H9 (cell line): ENCODE results near the gene C13orf42. TPM values are rescaled to one million over a fixed set of nuclear protein-coding genes. Genes with fewer than 3 reads are reported as not detected.

Experiments used
- DNase-seq: peaks from one replicate; pipeline ENCODE4 v3.0.0-alpha.2; 2017
- H2AFZ ChIP-seq: one replicate; pipeline ENCODE4 v1.6.1; 2013; ENCODE audit warnings: mild to moderate bottlenecking, low read length, control low read depth, moderate library complexity
- H2AK5ac ChIP-seq: 2 replicates; pipeline ENCODE4 v1.6.1; 2013; ENCODE audit warnings: low read length, control low read depth, mixed read lengths; ENCODE audit not compliant: insufficient read length
- H2BK120ac ChIP-seq: one replicate; pipeline ENCODE4 v1.6.1; 2013; ENCODE audit warnings: low read depth, mild to moderate bottlenecking, low read length, control low read depth, inconsistent platforms; ENCODE audit not compliant: poor library complexity, severe bottlenecking
- H2BK12ac ChIP-seq: 2 replicates; pipeline ENCODE4 v1.6.1; 2013; ENCODE audit warnings: low read length, control low read depth, mixed read lengths, low read depth; ENCODE audit not compliant: insufficient read length
- H2BK15ac ChIP-seq: 2 replicates; pipeline ENCODE4 v1.6.1; 2013; ENCODE audit warnings: low read depth, low read length, control low read depth
- H2BK20ac ChIP-seq: one replicate; pipeline ENCODE4 v1.6.1; 2013; ENCODE audit warnings: low read depth, mild to moderate bottlenecking, low read length, control low read depth, inconsistent platforms; ENCODE audit not compliant: poor library complexity, severe bottlenecking
- H2BK5ac ChIP-seq: 2 replicates; pipeline ENCODE4 v1.6.1; 2013; ENCODE audit warnings: low read length, control low read depth, mixed read lengths; ENCODE audit not compliant: insufficient read length
- H3K14ac ChIP-seq: 2 replicates; pipeline ENCODE4 v1.6.1; 2013; ENCODE audit warnings: low read length, control low read depth; ENCODE audit not compliant: insufficient read depth
- H3K18ac ChIP-seq: 2 replicates; pipeline ENCODE4 v1.6.1; 2013; ENCODE audit warnings: low read depth, mild to moderate bottlenecking, mixed read lengths, low read length, control low read depth; ENCODE audit not compliant: insufficient read length
- H3K23ac ChIP-seq: 2 replicates; pipeline ENCODE4 v1.6.1; 2013; ENCODE audit warnings: low read length, control low read depth, mixed read lengths, low read depth; ENCODE audit not compliant: insufficient read length
- H3K23me2 ChIP-seq: 2 replicates; pipeline ENCODE4 v1.6.1; 2013; ENCODE audit warnings: low read depth, mild to moderate bottlenecking, mixed read lengths, low read length, control low read depth; ENCODE audit not compliant: insufficient read length, poor library complexity, severe bottlenecking
- H3K27ac ChIP-seq: 2 replicates; pipeline ENCODE4 v1.5.1; 2013; ENCODE audit warnings: low read length, control low read depth, mixed read lengths, low read depth; ENCODE audit not compliant: insufficient read length
- H3K27me3 ChIP-seq: 2 replicates; pipeline ENCODE4 v1.6.1; 2013; ENCODE audit warnings: low read length, control low read depth, inconsistent platforms; ENCODE audit not compliant: insufficient read depth
- H3K4ac ChIP-seq: 2 replicates; pipeline ENCODE4 v1.6.1; 2013; ENCODE audit warnings: low read depth, mild to moderate bottlenecking, control low read depth, inconsistent platforms, low read length, moderate library complexity
- H3K4me1 ChIP-seq: 2 replicates; pipeline ENCODE4 v1.6.1; 2013; ENCODE audit warnings: low read length, control low read depth, inconsistent platforms; ENCODE audit not compliant: insufficient read depth
- H3K4me2 ChIP-seq: 2 replicates; pipeline ENCODE4 v1.6.1; 2013; ENCODE audit warnings: low read length, control low read depth, mixed read lengths; ENCODE audit not compliant: insufficient read length, insufficient read depth
- H3K56ac ChIP-seq: 2 replicates; pipeline ENCODE4 v1.6.1; 2013; ENCODE audit warnings: low read depth, mild to moderate bottlenecking, mixed read lengths, low read length, control low read depth; ENCODE audit not compliant: insufficient read length
- H3K79me1 ChIP-seq: 2 replicates; pipeline ENCODE4 v1.6.1; 2013; ENCODE audit warnings: low read depth, mild to moderate bottlenecking, moderate library complexity, low read length, control low read depth, inconsistent platforms; ENCODE audit not compliant: insufficient read depth, poor library complexity, severe bottlenecking
- H3K79me2 ChIP-seq: 2 replicates; pipeline ENCODE4 v1.6.1; 2013; ENCODE audit warnings: low read length, control low read depth, inconsistent platforms; ENCODE audit not compliant: insufficient read depth
- H3K9ac ChIP-seq: 2 replicates; pipeline ENCODE4 v1.6.1; 2013; ENCODE audit warnings: low read length, control low read depth, mixed read lengths; ENCODE audit not compliant: insufficient read length; ENCODE audit errors: extremely low read depth
- H3K9me3 ChIP-seq: one replicate; pipeline ENCODE4 v1.6.1; 2013; ENCODE audit warnings: low read depth, low read length, inconsistent platforms; ENCODE audit not compliant: control insufficient read depth
- H3T11ph ChIP-seq: one replicate; pipeline ENCODE4 v1.6.1; 2013; ENCODE audit warnings: mild to moderate bottlenecking, low read length, control low read depth, inconsistent platforms
- H4K20me1 ChIP-seq: one replicate; pipeline ENCODE4 v1.6.1; 2013; ENCODE audit not compliant: control insufficient read depth, insufficient read length, insufficient read depth
- H4K5ac ChIP-seq: 2 replicates; pipeline ENCODE4 v1.6.1; 2013; ENCODE audit warnings: low read depth, mild to moderate bottlenecking, mixed read lengths, low read length, control low read depth; ENCODE audit not compliant: insufficient read length
- H4K8ac ChIP-seq: replicated peaks from 2 replicates; pipeline ENCODE4 v1.6.1; 2013; ENCODE audit warnings: low read length, control low read depth, mixed read lengths, low read depth; ENCODE audit not compliant: insufficient read length
- H4K91ac ChIP-seq: 2 replicates; pipeline ENCODE4 v1.6.1; 2013; ENCODE audit warnings: low read depth, mild to moderate bottlenecking, moderate library complexity, mixed read lengths, low read length, control low read depth; ENCODE audit not compliant: insufficient read length
- H3K27ac Mint-ChIP-seq, 3 experiments: 2 replicates in 2 of 3; 3 replicates in 1 of 3; pipeline ENCODE4 v1.8.0; 2020 to 2021; ENCODE audit warnings: mixed read lengths in 3 of 3, mild to moderate bottlenecking in 1 of 3, moderate library complexity in 1 of 3
- H3K27me3 Mint-ChIP-seq: 2 replicates; pipeline ENCODE4 v1.8.0; 2021; ENCODE audit warnings: low read depth, mild to moderate bottlenecking, moderate library complexity, mixed read lengths
- H3K36me3 Mint-ChIP-seq, 3 experiments: 2 replicates in 2 of 3; 3 replicates in 1 of 3; pipeline ENCODE4 v1.8.0; 2020 to 2021; ENCODE audit warnings: low read depth in 3 of 3, mixed read lengths in 3 of 3; ENCODE audit not compliant: insufficient read depth in 1 of 3
- H3K4me1 Mint-ChIP-seq, 2 experiments: 2 replicates each; pipeline ENCODE4 v1.8.0; 2020; ENCODE audit warnings: mixed read lengths in 2 of 2
- H3K4me3 Mint-ChIP-seq, 2 experiments: 2 replicates in 1 of 2; 3 replicates in 1 of 2; pipeline ENCODE4 v1.8.0; 2020 to 2021; ENCODE audit warnings: mild to moderate bottlenecking in 2 of 2, mixed read lengths in 2 of 2, moderate library complexity in 1 of 2
- H3K9me3 Mint-ChIP-seq, 2 experiments: 2 replicates in 1 of 2; 3 replicates in 1 of 2; pipeline ENCODE4 v1.8.0; 2020; ENCODE audit warnings: mild to moderate bottlenecking in 2 of 2, mixed read lengths in 2 of 2, moderate library complexity in 1 of 2
- WGBS: extraction: QIAGEN DNeasy Blood & Tissue Kit; methylation state at CpG from one replicate; pipeline ENCODE4 v1.1.7; 2013; ENCODE audit warnings: missing lambda C conversion rate, low lambda C conversion rate, mixed read lengths; ENCODE audit not compliant: insufficient read length; ENCODE audit errors: extremely low coverage; 5-methylcytosine and 5-hydroxymethylcytosine counted together
- total RNA-seq: library from RNA; stranded (reverse); gene quantifications from 2 replicates; pipeline ENCODE4 v1.2.1, GENCODE V29; 2021
- TF ChIP-seq, protein P1 (sequence below): fragments of 200-600 bp; sonication (generic); conservative IDR thresholded peaks from 3 replicates; pipeline ENCODE4 v1.8.0; 2021; ENCODE audit warnings: antibody characterized with exemption, mild to moderate bottlenecking

The C13orf42 gene
- total RNA-seq, 1 experiment from 2014 or later = 16.5 TPM

- Mint-ChIP-seq H3K27me3 (no peaks in the 10 kb centered on the region), H3K4me1 (peaks cover 58 to 64% of the 10 kb centered on the region in 2 experiments), H3K9me3 (no peaks in the 10 kb centered on the region; a peak in 1 of 5 replicates), H3K4me3 (no peak overlapping the region), H3K36me3 (peaks cover 0 to 4% (median 1%) of the 10 kb centered on the region in 3 experiments; a peak in 1 of 7 replicates), H3K27ac (peak overlapping the region in 2 of 3 experiments; percentile 45 to 88; a peak in 3 of 7 replicates)
- Histone ChIP-seq H3K23me2 (no peaks in the 10 kb centered on the region), H2BK120ac (no peak overlapping the region), H3K4me1 (peaks cover 27% of the 10 kb centered on the region), H2BK15ac (no peak overlapping the region), H2BK5ac (no peak overlapping the region), H4K8ac (no peak overlapping the region), H4K5ac (no peak overlapping the region), H3K9me3 (no peaks in the 10 kb centered on the region), H4K91ac (no peak overlapping the region), H3K14ac (no peak overlapping the region), H3K27ac (no peak overlapping the region), H2AK5ac (no peak overlapping the region), H2BK12ac (no peak overlapping the region), H3K18ac (no peak overlapping the region), H3T11ph (no peak overlapping the region), H3K56ac (no peak overlapping the region), H4K20me1 (no peaks in the 10 kb centered on the region), H2AFZ (no peak overlapping the region), H3K4me2 (no peak overlapping the region), H3K79me1 (no peaks in the 10 kb centered on the region), H3K9ac (no peak overlapping the region), H3K27me3 (no peaks in the 10 kb centered on the region), H3K23ac (no peak overlapping the region), H2BK20ac (no peak overlapping the region), H3K79me2 (no peaks in the 10 kb centered on the region), H3K4ac (no peak overlapping the region)
- peak; percentile 62 for DNase-seq
- TF ChIP-seq, protein P1, sequence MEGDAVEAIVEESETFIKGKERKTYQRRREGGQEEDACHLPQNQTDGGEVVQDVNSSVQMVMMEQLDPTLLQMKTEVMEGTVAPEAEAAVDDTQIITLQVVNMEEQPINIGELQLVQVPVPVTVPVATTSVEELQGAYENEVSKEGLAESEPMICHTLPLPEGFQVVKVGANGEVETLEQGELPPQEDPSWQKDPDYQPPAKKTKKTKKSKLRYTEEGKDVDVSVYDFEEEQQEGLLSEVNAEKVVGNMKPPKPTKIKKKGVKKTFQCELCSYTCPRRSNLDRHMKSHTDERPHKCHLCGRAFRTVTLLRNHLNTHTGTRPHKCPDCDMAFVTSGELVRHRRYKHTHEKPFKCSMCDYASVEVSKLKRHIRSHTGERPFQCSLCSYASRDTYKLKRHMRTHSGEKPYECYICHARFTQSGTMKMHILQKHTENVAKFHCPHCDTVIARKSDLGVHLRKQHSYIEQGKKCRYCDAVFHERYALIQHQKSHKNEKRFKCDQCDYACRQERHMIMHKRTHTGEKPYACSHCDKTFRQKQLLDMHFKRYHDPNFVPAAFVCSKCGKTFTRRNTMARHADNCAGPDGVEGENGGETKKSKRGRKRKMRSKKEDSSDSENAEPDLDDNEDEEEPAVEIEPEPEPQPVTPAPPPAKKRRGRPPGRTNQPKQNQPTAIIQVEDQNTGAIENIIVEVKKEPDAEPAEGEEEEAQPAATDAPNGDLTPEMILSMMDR = peak; percentile 35; the same call in 1 of the 3 replicates
- WGBS = no CpG with 5 or more reads among the region's 4 CpGs
Measured at GRCh38 chr13:51158365-51158764, 47.3 kb upstream of the C13orf42 start.
